Measurements from ENCODE around the gene UCN3. TPM values are rescaled to one million over a fixed set of nuclear protein-coding genes. Genes with fewer than 3 reads are reported as not detected.

UCN3 gene
- total RNA-seq, 2 experiments from 2014 or later, result not detected

DNA sequence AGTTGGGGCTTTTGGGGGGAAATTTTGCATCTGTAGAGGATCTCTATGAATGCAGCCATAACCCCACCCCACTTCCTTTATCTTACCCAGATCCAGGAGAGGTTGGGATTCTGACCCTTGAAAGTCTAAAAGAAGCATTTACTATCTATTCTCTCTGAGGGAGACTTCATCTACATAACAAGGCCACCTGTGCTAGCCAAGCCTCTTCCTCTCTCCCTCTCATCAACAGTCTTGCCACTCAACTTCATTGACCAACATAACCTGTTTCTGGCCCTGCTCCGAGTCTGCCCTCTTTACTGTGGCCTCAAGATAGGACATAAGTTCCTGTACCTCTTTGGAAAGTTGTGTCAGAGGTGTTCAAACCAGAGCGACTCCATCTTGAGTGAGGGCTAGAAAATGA, 20.5 kb downstream of the UCN3 start:
- intact Hi-C loops (cut with DNase I, micrococcal nuclease), result loop anchor here in 1 of 2 experiments (10.0 kb wide), 1 partner anchor 570 kb away; no protein-coding TSS in a partner anchor
- ChIA-PET CTCF (interaction anchor here (0.9 to 1.0 kb wide), 2 partner anchors 93 to 243 kb away, joined by 3 to 5 read pairs; no protein-coding TSS in a partner anchor), POLR2A (no interaction called here)
- H3K27ac ChIP-seq (ENCODE audit: low read depth in 1 of 2, low read length in 2 of 2), result no peak overlapping the region
- DNase-seq, result no peak
- no peaks in the 10 kb centered on the region for H3K36me3 ChIP-seq (ENCODE audit: insufficient read depth, low read length)
- Mint-ChIP-seq H3K27me3 (peaks cover 9% of the 10 kb centered on the region), H3K4me3 (no peak overlapping the region), H3K9me3 (peaks cover 12% of the 10 kb centered on the region), H3K36me3 (ENCODE audit: low read depth) (peaks cover 4% of the 10 kb centered on the region), H3K4me1 (ENCODE audit: low read depth) (no peaks in the 10 kb centered on the region), H3K27ac (no peak overlapping the region)
- no peak for ATAC-seq (ENCODE audit: poor library complexity)
- peaks cover 0 to 10% of the 10 kb centered on the region in 2 experiments for H3K9me3 ChIP-seq (ENCODE audit: control insufficient read depth in 1 of 2, insufficient read depth in 1 of 2, low read length in 2 of 2)
- TF ChIP-seq, protein P1, sequence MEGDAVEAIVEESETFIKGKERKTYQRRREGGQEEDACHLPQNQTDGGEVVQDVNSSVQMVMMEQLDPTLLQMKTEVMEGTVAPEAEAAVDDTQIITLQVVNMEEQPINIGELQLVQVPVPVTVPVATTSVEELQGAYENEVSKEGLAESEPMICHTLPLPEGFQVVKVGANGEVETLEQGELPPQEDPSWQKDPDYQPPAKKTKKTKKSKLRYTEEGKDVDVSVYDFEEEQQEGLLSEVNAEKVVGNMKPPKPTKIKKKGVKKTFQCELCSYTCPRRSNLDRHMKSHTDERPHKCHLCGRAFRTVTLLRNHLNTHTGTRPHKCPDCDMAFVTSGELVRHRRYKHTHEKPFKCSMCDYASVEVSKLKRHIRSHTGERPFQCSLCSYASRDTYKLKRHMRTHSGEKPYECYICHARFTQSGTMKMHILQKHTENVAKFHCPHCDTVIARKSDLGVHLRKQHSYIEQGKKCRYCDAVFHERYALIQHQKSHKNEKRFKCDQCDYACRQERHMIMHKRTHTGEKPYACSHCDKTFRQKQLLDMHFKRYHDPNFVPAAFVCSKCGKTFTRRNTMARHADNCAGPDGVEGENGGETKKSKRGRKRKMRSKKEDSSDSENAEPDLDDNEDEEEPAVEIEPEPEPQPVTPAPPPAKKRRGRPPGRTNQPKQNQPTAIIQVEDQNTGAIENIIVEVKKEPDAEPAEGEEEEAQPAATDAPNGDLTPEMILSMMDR (IDR thresholded peaks at IDR 0.05), result no peak
- no peak overlapping the region for H3K4me3 ChIP-seq (ENCODE audit: low read length)
- H3K27me3 ChIP-seq (ENCODE audit: control insufficient read depth in 1 of 2, insufficient read depth in 2 of 2, low read length in 2 of 2), result no peaks in the 10 kb centered on the region
- H3K4me1 ChIP-seq (ENCODE audit: insufficient read depth, low read length), result peaks cover 4% of the 10 kb centered on the region

DNA sequence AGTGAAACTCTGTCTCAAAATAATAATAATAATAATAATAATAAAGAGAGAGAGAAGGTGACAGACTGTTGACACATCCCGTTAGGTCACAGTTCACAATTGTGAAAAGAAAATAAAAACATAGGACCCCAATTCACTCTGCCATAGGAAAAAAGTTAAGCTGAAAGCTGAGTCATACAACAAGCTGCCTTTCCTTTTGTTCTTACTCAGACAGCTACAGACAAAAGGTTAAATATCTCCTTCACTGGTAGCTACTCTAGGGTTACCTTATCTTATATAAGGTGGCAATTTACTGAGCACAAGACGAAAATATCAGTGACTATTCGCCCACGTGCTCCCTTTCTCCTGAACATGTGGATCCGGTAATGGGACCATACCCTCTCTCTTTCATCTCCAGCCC, 22.4 kb downstream of the UCN3 start:
- intact Hi-C loops (cut with DNase I, micrococcal nuclease), result loop anchor here in 1 of 2 experiments (10.0 kb wide), 1 partner anchor 572 kb away; no protein-coding TSS in a partner anchor
- TF ChIP-seq, protein P1 (IDR thresholded peaks at IDR 0.05), result no peak

GRCh38 chr10:5390607-5391205, 25.9 kb downstream of the UCN3 start:
- Histone ChIP-seq H3K27ac (ENCODE audit: low read depth in 1 of 2, low read length in 2 of 2) (no peak overlapping the region), H3K27me3 (ENCODE audit: control insufficient read depth in 1 of 2, insufficient read depth in 2 of 2, low read length in 2 of 2) (no peaks in the 10 kb centered on the region), H3K9me3 (ENCODE audit: control insufficient read depth in 1 of 2, insufficient read depth in 1 of 2, low read length in 2 of 2) (peaks cover 4 to 29% of the 10 kb centered on the region in 2 experiments), H3K4me3 (ENCODE audit: low read length) (no peak overlapping the region), H3K4me1 (ENCODE audit: insufficient read depth, low read length) (no peaks in the 10 kb centered on the region), H3K36me3 (ENCODE audit: insufficient read depth, low read length) (no peaks in the 10 kb centered on the region)
- intact Hi-C loops (cut with DNase I, micrococcal nuclease), result no loop called here
- TF ChIP-seq, protein P1 (IDR thresholded peaks at IDR 0.05), result no peak
- ChIA-PET POLR2A (no interaction called here), CTCF (interaction anchor here (2.9 kb wide), 1 partner anchor 541 kb away, joined by 8 read pairs; no protein-coding TSS in a partner anchor)
- H3K27ac Mint-ChIP-seq, result no peak overlapping the region
- H3K27me3 Mint-ChIP-seq, result peaks cover 11% of the 10 kb centered on the region
- H3K4me3 Mint-ChIP-seq, result no peak overlapping the region
- H3K36me3 Mint-ChIP-seq (ENCODE audit: low read depth), result peaks cover 4% of the 10 kb centered on the region
- no peaks in the 10 kb centered on the region for H3K4me1 Mint-ChIP-seq (ENCODE audit: low read depth)
- peaks cover 18% of the 10 kb centered on the region for H3K9me3 Mint-ChIP-seq
- ATAC-seq (ENCODE audit: poor library complexity) (no peak), DNase-seq (no peak)

More for the DNA sequence above, 22.4 kb downstream of the UCN3 start:
- ChIA-PET POLR2A (no interaction called here), CTCF (no interaction called here)
- H3K4me3 Mint-ChIP-seq, result no peak overlapping the region
- no peaks in the 10 kb centered on the region for H3K27me3 ChIP-seq (ENCODE audit: control insufficient read depth in 1 of 2, insufficient read depth in 2 of 2, low read length in 2 of 2)
- H3K9me3 ChIP-seq (ENCODE audit: control insufficient read depth in 1 of 2, insufficient read depth in 1 of 2, low read length in 2 of 2), result peaks cover 0 to 29% of the 10 kb centered on the region in 2 experiments
- no peak overlapping the region for H3K27ac Mint-ChIP-seq
- H3K4me1 ChIP-seq (ENCODE audit: insufficient read depth, low read length), result peaks cover 4% of the 10 kb centered on the region
- H3K36me3 Mint-ChIP-seq (ENCODE audit: low read depth), result peaks cover 4% of the 10 kb centered on the region
- ATAC-seq (ENCODE audit: poor library complexity), result no peak
- no peaks in the 10 kb centered on the region for H3K4me1 Mint-ChIP-seq (ENCODE audit: low read depth)
- peaks cover 16% of the 10 kb centered on the region for H3K9me3 Mint-ChIP-seq
- no peak overlapping the region for H3K27ac ChIP-seq (ENCODE audit: low read depth in 1 of 2, low read length in 2 of 2)
- peaks cover 9% of the 10 kb centered on the region for H3K27me3 Mint-ChIP-seq
- no peak overlapping the region for H3K4me3 ChIP-seq (ENCODE audit: low read length)
- no peaks in the 10 kb centered on the region for H3K36me3 ChIP-seq (ENCODE audit: insufficient read depth, low read length)
- no peak for DNase-seq
